CD4-positive, alpha-beta T cell treated with Interleukin-12 subunit alpha and Interleukin-12 subunit beta, for 1 hour (primary cell): ENCODE data around the gene PAM16.
"Not testable (repeated sequence)": the region's sequence is repeated elsewhere in the genome, so short reads cannot be mapped to it uniquely, and the experiment has no call there.

Experiments
- DNase-seq: peaks from one replicate; pipeline ENCODE4 v3.0.0-alpha.2; 2020

Gene PAM16

DNA sequence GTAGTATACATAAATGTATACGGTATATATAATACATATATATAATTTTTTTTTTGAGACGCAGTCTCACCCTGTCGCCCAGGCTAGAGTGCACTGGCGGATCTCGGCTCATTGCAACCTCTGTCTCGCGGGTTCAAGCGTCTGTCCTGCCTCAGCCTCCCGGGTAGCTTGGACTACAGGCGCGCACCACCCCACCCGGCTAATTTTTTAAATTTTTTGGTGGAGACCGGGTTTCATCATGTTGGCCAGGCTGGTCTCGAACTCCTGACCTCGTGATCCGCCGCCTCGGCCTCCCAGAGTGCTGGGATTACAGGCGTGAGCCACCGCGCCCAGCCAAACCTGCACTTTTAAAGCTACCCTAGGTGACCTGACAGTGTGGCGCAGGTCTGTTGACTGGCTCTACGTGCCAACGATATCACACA lies 745 bp downstream of the PAM16 start:
- no peak for DNase-seq

DNA sequence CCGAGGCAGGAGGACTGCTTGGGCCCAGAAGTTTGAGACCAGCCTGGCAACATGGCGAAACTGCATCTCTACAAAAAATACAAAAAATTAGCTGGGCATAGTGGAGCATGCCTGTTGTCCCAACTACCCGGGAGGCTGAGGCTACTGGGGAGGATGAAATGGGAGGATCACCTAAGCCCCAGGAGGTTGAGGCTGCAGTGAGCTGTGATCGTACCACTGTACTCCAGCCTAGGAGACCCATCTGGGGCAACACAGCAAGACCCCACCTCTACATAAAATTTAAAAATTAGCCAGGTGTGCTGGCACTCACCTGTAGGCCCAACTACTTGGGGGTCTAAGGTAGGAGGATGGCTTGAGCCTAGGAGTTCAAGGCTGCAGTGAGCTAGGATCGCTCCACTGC lies 1.8 kb downstream of the PAM16 start:
- no peak for DNase-seq

DNA sequence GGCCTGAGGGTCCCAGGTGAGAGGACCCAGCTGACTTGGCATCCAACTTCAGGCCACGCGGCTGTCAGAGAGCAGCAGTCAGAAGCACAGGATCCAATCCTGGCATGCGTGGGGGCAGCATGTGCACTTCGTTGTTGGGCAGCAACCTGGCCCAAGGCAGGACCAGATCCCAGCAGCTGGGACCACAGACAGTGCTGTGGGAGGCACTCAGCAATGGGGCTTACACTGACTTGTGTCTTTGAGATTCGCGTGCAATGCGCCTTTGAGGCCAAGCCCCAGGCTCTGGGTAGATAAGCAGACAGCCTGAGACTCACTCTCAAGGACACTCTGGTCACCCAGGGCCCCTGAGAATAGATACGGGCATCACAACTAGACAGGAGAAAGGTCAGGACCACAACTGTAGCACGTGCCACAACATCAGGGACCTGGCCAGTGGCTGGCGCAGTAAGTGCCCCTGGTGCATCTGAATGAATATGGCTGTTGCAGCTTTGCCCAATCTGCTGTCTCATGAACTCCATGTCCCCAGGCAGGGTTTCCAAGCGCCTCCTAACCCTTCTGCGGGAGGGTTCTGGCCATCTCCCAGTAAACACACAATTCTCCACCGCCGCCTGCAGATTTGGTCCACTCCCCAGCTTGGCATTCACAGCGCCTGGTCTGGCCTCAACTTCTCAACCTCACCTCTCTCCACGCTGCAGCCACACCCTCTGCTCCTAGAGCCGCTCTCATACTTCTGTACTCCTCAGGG lies 3.2 kb downstream of the PAM16 start:
- no peak for DNase-seq

DNA sequence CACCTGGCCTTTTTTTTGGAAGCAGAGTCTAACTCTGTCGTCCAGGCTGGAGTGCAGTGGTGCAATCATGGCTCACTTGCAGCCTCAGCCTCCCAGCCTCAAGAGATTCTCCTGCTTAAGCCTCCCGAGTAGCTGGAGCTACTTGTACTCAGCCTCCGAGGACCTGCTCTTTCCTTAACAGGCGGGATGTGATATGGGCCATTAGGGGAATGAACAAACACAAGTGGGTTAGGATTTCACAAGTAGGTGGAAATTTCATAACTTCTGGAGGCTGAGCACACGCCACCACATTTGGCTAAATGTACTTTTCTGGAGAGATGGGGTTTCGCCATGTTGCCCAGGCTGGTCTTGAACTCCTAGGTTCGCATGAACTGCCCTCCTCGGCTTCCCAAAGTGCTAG lies 4.1 kb downstream of the PAM16 start:
- no peak for DNase-seq

DNA sequence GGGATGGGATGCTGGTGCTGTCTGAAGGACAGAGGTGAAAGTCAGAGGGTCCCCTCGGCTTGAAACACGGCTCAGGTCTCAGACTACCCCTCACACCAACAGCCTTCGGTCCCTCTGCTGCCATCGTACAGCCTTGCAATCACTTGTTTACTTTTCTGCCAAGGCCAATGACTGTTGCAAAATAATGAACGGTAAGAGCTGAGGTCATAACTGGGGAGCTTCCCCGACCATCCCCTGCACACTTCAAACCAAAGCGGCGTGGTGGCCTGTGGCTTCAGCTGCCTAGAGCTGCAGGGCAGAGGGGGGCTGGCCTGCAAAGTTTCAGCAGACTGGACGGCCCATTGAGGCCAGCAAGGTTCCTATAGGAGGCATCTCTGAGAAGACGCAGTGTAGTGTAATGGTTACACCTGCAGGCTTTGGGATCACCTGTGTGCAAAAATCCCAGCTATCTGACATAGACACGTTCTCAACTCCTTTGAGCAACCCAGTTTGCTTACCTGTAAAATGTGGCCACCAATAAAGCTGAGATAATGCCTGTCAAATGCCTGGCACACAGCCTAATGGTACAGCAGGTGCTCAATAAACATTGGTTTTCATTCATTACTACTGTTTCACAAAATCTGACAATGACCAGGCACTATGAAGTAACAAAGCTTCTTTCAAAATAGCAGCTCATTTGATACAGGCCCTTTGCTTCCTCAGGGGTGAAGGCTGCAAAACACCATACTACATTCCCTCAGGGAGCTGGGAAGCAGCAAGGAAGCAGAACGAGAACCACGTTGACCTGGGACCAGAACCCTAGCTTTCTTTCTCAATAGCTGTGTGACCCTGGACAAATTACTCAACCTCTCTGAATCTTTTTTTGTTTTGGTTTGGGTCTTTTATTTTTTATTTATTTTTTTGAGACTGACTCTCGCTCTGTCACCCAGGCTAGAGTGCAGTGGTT lies 5.0 kb downstream of the PAM16 start:
- no peak for DNase-seq

DNA sequence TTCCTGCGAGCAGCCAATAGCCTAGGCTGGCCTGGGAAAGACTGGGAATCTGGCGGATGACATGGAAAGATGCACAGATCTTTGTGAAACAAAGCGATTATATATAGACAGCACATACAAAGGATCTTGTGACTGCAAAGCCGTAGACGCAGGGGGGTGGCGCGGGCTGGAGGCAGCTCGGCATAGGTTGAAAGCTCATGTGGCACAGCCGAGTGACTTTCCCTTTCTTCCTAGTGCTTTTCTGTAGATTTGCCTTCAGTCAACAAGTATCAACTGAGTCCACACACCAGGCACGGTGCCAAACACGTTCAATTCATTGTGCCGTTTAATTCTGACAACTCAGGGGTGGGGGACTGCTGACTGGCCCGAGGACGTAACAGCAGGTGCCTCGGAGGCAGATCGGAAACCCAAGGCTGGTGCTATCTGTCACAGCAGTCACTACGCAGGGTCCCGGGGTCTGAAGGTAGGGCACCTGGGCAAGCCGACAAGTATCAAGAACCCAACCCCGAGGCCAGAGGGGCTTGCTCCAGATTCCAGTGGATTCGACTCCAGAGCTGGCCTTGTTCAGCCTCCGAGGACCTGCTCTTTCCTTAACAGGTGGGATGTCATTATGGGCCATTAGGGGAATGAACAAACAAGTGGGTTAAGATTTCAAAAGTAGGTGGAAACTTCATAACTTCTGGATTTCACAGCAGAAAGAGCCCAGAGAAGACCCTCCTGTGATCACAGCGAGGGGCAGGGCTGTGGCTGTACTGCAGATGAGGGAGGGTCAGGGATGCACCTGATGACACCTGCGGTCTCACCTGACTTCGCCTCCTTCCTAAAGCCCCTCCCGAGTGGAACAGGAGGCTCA lies 5.9 kb downstream of the PAM16 start:
- no peak for DNase-seq

DNA sequence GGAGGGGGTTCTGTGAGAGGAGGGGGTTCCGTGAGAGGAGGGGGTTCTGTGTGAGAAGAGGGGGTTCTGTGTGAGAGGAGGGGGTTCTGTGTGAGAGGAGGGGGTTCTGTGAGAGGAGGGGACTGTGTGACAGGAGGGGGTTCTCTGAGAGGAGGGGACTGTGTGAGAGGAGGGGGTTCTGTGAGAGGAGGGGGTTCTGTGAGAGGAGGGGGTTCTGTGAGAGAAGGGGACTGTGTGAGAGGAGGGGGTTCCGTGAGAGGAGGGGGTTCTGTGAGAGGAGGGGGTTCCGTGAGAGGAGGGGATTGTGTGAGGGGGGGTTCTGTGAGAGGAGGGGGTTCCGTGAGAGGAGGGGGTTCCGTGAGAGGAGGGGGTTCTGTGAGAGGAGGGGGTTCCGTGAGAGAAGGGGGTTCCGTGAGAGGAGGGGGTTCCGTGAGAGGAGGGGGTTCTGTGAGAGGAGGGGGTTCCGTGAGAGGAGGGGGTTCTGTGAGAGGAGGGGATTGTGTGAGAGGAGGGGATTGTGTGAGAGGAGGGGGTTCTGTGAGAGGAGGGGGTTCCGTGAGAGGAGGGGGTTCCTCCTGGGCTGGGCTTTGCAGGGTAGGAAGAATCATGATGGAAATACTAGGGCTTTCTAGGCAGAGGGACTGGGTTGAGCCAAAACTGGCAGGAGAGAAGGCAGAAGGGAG lies 6.7 kb downstream of the PAM16 start:
- DNase-seq, result not testable (repeated sequence)

DNA sequence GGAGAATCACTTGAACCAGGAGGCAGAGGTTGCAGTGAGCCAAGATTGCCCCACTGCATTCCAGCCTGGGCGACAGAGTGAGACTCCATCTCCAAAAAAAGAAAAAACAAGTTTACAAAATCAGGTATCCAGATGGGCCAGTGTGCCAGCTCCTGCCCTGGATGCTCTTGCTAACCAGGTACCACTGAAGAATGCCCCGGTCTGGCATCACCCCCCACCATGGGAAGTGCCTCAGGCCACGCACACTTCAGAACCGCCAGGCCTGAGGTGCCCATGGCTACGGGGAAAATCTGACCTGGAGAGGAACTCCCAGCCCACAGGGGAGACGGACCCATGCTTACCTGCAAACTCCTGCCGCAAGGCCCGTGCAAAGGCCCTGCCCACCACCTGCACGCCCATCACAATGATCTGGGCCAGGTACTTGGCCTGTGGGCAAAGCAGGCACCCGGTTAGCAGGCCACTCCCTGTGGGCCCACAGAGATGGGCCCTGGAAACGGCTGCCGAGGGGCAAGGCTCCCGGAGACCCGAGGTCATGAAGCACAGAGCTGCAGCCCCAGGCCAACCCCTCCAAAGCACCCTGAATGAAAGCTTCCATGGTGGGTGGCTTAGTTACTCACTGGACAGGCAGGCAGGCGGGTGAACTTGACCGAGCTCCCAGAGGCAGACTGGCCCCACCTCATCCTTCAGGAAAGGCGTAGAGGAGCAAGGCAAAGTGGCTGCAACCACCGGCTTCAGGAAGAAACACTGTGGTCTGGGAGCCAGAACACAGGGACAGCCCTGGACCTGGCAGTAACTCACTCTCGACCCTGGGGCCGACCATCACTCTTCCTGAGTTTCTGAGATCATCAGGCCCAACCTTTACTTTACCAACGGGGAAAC lies 8.0 kb downstream of the PAM16 start:
- no peak for DNase-seq

DNA sequence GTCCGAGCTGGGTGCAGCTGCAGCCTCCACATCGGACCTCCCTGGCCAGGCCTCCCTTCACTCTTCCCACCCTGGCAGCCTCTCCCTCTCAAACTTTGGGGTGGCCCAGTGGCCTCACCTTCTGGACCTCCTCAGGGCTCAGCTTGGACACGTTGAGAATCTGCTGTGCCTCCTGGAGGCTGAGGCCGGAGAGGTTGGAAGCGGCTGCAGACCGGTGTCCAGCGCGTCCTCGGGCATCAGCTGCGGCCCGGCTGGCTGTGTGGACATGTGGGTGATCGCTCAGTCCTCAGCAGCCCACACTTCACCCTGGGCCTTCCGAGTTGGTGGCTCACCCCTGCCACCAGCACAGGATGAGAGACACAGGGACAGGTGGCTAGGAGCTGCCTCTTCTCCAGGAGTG lies 9.9 kb downstream of the PAM16 start:
- DNase-seq, result no peak

DNA sequence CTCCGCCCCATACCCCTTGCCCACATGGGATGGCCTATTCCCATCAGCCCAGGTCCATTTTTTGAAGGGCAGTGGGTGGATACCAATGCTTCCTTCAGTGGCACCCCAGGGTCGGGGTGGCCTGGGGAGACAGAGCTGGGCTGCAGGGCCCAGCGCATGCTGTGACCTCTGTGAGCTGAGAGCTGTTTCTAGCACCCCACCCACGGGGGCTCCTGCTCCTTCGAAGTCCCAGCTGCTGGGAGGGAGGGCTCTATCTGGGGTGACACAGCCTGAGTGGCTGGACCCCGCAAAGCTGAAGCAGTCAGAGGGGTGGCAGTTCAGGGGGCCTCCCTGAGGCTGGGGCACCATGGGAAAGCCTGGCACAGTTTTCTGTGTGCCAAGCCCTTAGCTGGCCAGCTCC lies 10.7 kb downstream of the PAM16 start:
- DNase-seq, result no peak

DNA sequence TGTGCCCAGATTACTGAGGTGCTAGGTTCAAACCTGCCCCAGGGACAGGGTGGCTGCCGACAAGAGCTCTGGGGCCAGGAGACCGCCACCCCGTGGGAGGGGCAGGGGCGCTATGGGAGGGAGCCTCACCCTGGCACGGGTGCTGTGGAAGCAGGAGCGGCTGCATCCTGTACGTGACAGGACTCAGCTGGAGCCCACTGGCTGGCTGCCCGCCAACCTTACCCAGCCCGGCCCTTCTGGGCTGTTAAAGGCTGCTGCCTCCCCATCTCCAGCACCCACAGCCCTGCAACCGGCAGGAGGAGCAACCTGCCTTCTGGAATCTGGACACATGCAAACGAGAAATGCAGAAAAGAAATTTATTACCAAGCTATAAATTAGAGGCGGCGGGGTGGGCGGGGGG lies 11.2 kb downstream of the PAM16 start:
- no peak for DNase-seq

DNA sequence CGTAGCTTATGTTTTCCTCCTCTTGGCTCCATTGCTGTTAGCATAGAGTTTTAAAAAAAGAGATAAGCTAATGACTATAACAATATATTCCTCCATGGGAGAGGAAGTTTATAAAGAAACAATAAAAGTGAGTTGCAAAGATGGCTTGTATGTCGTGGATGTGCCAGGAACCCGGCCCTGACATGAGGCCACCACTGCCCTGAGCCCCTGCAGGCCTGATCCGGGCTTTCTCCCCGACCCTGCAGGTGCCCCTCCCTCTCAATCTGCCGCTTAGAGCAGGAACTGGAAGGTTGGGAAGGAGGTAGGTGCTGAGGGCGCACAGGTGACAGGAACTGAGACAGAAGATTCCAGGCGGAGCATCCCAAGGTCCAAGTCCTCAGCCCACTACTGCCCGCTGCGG lies 11.7 kb downstream of the PAM16 start:
- no peak for DNase-seq

DNA sequence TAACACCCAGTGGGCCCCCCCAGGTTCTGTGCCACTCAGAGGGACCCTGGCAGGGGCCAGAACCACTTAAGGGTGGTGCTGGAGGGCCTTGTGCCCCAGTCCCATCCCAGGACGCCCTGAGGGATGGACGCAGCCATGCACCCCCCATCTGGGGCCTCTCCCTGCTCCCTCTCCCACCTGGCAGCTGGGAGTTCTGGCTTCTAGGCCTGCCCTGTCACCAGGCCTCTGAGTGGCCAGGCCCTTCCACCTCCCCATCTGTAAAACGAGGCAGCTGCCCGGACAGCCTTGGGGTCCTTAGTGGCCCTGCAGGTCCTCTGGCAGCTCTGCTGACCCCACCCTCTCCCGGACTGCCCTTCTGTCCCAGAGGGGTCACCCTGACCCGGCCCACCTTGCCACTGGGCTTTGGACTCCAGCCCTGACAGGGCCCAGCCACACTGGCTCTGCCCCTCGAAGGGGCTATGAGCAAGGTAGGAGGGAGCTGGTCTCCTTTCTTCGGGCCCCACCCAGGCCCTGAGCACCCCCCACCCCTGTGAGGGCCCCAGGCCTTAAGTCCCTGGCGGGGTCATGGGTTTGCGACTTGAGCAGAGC lies 12.3 kb downstream of the PAM16 start:
- no peak for DNase-seq

DNA sequence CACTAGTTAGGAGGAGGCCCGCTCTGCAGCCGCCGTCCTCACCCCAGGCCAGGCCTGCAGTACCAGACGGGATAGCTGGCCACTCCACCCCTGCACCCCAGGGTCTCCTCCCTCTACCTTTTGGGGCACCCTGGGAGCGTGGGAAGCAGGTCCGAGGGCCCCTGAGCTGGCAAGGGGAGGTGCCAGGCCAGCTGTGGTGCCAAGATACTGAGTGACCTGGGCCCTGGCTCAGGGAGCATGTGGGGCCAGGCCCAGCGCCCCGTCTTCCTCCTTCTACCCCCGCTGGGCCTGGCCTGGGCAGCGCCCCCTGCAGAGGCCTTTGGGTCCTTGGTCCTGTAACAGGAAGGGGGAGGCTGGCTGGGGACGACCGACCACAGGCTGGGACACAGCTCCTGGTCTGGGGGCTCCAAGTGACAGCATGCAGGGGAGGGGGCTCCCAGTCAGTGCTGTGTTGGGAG lies 13.0 kb downstream of the PAM16 start:
- no peak for DNase-seq

DNA sequence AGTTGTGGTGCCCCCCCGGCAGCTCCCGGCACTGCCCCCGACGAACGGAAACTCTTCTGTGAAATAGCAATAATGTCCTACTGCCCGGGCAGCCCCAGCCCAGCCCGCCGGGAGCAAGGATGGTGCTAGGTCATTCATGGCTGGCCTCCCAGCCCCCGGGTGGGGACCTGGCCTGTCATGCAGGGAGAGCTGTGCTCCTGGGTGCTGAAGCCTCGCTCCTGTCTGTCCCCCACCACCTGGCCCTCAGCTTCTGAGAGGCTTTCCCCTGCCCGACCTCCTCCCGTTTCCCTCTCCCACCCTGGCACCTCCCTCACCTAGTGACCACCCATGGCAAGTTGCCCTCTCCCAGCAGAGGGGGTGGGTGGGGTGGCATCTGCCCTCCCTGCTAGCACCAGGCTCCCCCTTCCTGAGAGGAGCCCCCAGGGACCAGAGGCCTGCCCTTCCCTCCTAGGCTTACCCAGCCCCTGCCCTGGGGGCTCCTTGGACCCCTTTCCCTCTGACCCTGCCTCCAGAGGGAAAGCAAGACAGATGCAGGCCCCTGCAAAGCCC lies 13.5 kb downstream of the PAM16 start:
- DNase-seq, result no peak

DNA sequence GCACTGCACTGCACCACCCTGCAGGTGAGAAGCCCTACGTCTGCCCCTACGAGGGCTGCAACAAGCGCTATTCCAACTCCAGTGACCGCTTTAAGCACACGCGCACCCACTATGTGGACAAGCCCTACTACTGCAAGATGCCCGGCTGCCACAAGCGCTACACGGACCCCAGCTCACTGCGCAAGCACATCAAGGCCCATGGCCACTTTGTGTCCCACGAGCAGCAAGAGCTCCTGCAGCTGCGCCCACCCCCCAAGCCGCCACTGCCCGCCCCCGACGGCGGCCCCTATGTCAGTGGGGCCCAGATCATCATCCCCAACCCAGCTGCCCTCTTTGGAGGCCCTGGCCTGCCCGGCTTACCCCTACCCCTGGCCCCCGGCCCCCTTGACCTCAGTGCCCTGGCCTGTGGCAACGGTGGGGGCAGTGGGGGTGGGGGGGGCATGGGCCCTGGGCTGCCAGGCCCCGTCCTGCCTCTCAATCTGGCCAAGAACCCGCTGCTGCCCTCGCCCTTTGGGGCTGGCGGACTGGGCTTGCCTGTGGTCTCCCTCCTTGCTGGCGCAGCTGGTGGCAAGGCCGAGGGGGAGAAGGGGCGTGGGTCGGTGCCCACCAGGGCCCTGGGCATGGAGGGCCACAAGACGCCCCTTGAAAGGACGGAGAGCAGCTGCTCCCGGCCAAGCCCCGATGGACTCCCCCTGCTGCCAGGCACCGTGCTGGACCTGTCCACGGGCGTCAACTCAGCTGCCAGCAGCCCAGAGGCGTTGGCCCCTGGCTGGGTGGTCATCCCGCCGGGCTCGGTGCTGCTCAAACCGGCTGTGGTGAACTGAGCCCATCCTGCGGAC lies 14.2 kb downstream of the PAM16 start:
- DNase-seq, result no peak

DNA sequence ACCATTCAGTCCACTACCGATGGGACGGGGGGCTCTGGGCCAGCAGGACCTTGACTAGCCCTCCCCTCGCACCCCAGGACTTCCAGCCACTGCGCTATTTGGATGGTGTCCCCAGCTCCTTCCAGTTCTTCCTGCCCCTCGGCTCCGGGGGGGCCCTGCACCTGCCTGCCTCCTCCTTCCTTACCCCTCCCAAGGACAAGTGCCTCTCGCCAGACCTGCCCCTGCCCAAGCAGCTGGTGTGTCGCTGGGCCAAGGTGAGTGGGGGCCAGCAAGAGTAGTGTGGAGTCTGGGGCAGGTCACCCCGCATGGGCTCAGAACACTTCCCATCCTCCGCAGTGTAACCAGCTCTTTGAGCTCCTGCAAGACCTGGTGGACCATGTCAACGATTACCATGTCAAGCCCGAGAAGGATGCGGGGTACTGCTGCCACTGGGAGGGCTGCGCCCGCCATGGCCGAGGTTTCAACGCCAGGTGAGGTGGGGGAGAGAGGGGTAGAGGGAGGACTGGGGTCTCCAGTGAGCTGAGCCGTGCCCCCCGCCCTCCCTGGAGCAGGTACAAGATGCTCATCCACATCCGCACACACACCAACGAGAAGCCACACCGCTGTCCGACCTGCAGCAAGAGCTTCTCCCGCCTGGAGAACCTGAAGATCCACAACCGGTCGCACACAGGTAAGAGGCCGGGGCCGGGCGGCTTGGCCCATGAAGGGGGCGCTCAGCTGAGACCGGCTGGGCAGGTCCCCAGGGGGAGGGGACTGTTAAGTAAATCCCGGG lies 16.2 kb downstream of the PAM16 start:
- no peak for DNase-seq

DNA sequence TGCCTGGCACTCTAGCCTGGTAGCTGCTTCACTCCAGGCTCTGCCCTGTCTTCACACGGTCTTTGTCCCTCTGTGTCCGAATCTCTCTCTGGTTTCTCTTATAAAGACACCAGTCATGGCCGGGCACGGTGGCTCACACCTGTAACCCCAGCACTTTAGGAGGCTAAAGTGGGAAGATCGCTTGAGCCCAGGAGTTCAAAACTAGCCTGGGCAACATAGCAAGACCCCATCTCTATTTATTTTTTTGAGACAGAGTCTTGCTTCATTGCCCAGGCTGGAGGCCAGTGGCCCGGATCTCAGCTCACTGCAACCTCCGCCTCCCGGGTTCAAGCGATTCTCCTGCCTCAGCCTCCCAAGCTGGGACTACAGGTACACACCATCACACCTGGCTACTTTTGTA lies 17.4 kb downstream of the PAM16 start:
- DNase-seq, result not testable (repeated sequence)

DNA sequence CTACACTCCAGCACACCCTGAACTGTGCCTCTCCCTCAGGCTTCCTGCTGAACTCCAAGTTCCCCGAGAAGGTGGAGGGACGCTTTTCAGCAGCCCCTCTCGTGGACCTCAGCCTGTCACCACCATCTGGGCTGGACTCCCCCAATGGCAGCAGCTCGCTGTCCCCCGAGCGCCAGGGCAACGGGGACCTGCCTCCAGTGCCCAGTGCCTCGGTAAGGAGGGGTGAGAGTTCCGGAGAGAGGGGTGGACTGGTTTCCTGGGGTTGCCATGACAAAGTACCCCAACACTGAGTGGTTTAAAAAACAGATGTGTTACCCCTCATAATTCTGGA lies 17.8 kb downstream of the PAM16 start:
- DNase-seq, result no peak
